ENCODE results near the gene COX4I2.

- TF ChIP-seq EZH2 (IDR thresholded peaks at IDR 0.05; ENCODE audit: borderline replicate concordance, low read length) (no peak), CTCF (IDR thresholded peaks at IDR 0.05; ENCODE audit: low read length) (no peak)
These were observed 43.5 kb downstream of the COX4I2 start for GRCh38 chr20:31681128-31681727.
